KMS-11 (cell line): ENCODE results near the gene METRN.
A peak's percentile ranks its signal among the peaks of the same experiment; 100 is the strongest.

Experiments
- H2AFZ ChIP-seq: fragments of 200-600 bp; sonication (generic); 2 replicates; pipeline ENCODE4 v1.6.1; 2016; ENCODE audit warnings: antibody characterized with exemption, mixed run types, low read depth
- H3K27ac ChIP-seq: fragments of 200-600 bp; sonication (generic); 2 replicates; pipeline ENCODE4 v1.6.1; 2016; ENCODE audit warnings: mild to moderate bottlenecking, mixed run types
- H3K27me3 ChIP-seq: fragments of 200-600 bp; sonication (generic); 2 replicates; pipeline ENCODE4 v1.6.1; 2017; ENCODE audit warnings: mild to moderate bottlenecking, low read depth, mixed run types, moderate library complexity; ENCODE audit not compliant: insufficient read depth
- H3K36me3 ChIP-seq: fragments of 200-600 bp; sonication (generic); 2 replicates; pipeline ENCODE4 v1.6.1; 2017; ENCODE audit warnings: mild to moderate bottlenecking, mixed run types; ENCODE audit not compliant: insufficient read depth
- H3K4me1 ChIP-seq: fragments of 200-600 bp; sonication (generic); 2 replicates; pipeline ENCODE4 v1.6.1; 2016; ENCODE audit warnings: mild to moderate bottlenecking, low read depth, mixed run types; ENCODE audit not compliant: poor library complexity, severe bottlenecking
- H3K4me2 ChIP-seq: fragments of 200-600 bp; sonication (generic); 2 replicates; pipeline ENCODE4 v1.7.0; 2016; ENCODE audit warnings: mild to moderate bottlenecking, mixed run types
- H3K4me3 ChIP-seq: fragments of 200-600 bp; sonication (generic); IDR thresholded peaks from 2 replicates; pipeline ENCODE4 v1.6.1; 2017; ENCODE audit warnings: low read depth, low read length, mixed read lengths; ENCODE audit not compliant: insufficient read depth
- H3K79me2 ChIP-seq: fragments of 200-600 bp; sonication (generic); 2 replicates; pipeline ENCODE4 v1.6.1; 2016; ENCODE audit warnings: low read depth, mixed run types; ENCODE audit not compliant: insufficient read depth
- H3K9ac ChIP-seq: fragments of 200-600 bp; sonication (generic); 2 replicates; pipeline ENCODE4 v1.6.1; 2016; ENCODE audit warnings: mild to moderate bottlenecking, mixed run types
- H4K20me1 ChIP-seq: fragments of 200-600 bp; sonication (generic); 2 replicates; pipeline ENCODE4 v1.6.1; 2016; ENCODE audit warnings: mild to moderate bottlenecking, mixed run types; ENCODE audit not compliant: insufficient read depth
- CTCF ChIP-seq: fragments of 200-600 bp; sonication (generic); conservative IDR thresholded peaks from 2 replicates; pipeline ENCODE4 v1.6.1; 2017; ENCODE audit warnings: low read depth, mild to moderate bottlenecking, antibody characterized with exemption, low read length, moderate library complexity, mixed read lengths

Gene METRN

GRCh38 chr16:721765-722540, 7.0 kb downstream of the METRN start:
- Histone ChIP-seq H3K36me3 (no peaks in the 10 kb centered on the region), H3K4me2 (peak overlapping the region; percentile 81), H3K79me2 (no peaks in the 10 kb centered on the region), H4K20me1 (no peaks in the 10 kb centered on the region), H3K4me3 (no peak overlapping the region), H2AFZ (no peak overlapping the region), H3K9ac (no peak overlapping the region), H3K4me1 (peaks cover 58% of the 10 kb centered on the region), H3K27ac (no peak overlapping the region), H3K27me3 (no peaks in the 10 kb centered on the region; the same call in 1 of the 2 replicates)
- no peak for TF ChIP-seq CTCF

GRCh38 chr16:722835-723633, 8.1 kb downstream of the METRN start:
- Histone ChIP-seq H3K4me1 (peaks cover 58% of the 10 kb centered on the region), H4K20me1 (no peaks in the 10 kb centered on the region), H3K27me3 (no peaks in the 10 kb centered on the region), H3K79me2 (no peaks in the 10 kb centered on the region), H3K36me3 (no peaks in the 10 kb centered on the region), H3K9ac (no peak overlapping the region), H2AFZ (no peak overlapping the region), H3K4me3 (no peak overlapping the region), H3K4me2 (no peak overlapping the region), H3K27ac (no peak overlapping the region)
- TF ChIP-seq CTCF, result no peak

GRCh38 chr16:723695-724094, 8.8 kb downstream of the METRN start:
- peaks cover 58% of the 10 kb centered on the region for H3K4me1 ChIP-seq
- H3K4me2 ChIP-seq, result no peak overlapping the region
- H4K20me1 ChIP-seq, result no peaks in the 10 kb centered on the region
- H3K4me3 ChIP-seq, result no peak overlapping the region
- H3K36me3 ChIP-seq, result no peaks in the 10 kb centered on the region
- no peak overlapping the region for H3K9ac ChIP-seq
- H2AFZ ChIP-seq, result no peak overlapping the region
- H3K27me3 ChIP-seq, result no peaks in the 10 kb centered on the region
- no peak overlapping the region for H3K27ac ChIP-seq
- TF ChIP-seq CTCF, result no peak
- H3K79me2 ChIP-seq, result no peaks in the 10 kb centered on the region

- Histone ChIP-seq H3K4me1 (peaks cover 52% of the 10 kb centered on the region), H3K27me3 (no peaks in the 10 kb centered on the region), H3K27ac (no peak overlapping the region), H2AFZ (no peak overlapping the region), H3K36me3 (no peaks in the 10 kb centered on the region), H4K20me1 (no peaks in the 10 kb centered on the region), H3K9ac (no peak overlapping the region), H3K4me3 (no peak overlapping the region), H3K79me2 (no peaks in the 10 kb centered on the region), H3K4me2 (peak overlapping the region; percentile 24; the same call in 1 of the 2 replicates)
- no peak for TF ChIP-seq CTCF
These were observed 9.5 kb downstream of the METRN start for GRCh38 chr16:724188-725040.
